GM12874 (cell line): Measurements from ENCODE around the gene ATRX.

Source experiments
- TF ChIP-seq, protein P1 (sequence below): IDR thresholded peaks from 2 replicates; pipeline ENCODE4 v1.5.1; 2011; ENCODE audit warnings: low read depth, mild to moderate bottlenecking, control low read depth, low read length, moderate library complexity; ENCODE audit not compliant: insufficient read depth

The ATRX gene

DNA sequence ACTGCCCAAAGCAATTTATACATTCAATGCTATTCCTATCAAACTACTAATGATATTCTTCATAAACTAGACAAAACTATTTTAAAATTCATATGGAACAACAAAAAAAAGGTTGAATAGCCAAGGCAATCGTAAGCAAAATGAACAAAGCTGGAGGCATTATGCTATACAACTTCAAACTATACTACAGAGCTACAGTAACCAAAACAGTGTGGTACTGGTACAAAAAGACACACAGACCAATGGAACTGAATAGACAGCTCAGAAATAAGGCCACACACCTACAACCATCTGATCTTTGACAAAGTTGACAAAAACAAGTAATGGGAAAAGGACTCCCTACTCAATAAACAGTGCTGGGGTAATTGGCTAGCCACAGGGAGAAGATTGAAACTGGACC is 271.8 kb downstream of the ATRX start:
- TF ChIP-seq, protein P1, sequence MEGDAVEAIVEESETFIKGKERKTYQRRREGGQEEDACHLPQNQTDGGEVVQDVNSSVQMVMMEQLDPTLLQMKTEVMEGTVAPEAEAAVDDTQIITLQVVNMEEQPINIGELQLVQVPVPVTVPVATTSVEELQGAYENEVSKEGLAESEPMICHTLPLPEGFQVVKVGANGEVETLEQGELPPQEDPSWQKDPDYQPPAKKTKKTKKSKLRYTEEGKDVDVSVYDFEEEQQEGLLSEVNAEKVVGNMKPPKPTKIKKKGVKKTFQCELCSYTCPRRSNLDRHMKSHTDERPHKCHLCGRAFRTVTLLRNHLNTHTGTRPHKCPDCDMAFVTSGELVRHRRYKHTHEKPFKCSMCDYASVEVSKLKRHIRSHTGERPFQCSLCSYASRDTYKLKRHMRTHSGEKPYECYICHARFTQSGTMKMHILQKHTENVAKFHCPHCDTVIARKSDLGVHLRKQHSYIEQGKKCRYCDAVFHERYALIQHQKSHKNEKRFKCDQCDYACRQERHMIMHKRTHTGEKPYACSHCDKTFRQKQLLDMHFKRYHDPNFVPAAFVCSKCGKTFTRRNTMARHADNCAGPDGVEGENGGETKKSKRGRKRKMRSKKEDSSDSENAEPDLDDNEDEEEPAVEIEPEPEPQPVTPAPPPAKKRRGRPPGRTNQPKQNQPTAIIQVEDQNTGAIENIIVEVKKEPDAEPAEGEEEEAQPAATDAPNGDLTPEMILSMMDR, result no peak

DNA sequence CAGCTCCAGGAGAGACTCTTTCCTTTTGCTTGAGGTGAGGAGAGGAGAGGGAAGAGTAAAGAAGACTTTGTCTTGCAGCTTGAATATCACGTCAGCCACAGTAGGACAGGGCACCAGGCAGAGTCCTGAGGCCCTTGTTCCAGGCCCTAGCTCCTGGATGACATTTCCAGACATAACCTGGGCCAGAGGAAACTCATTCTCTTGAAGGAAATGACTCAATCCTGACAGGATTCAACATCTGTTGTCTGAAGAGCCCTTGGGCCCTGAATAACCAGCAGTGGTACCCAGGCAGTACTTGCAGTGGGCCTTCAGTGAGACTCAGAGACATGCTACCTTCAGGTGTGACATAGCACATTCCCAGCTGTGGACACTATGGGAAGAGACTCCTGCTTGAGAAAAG is 276.0 kb downstream of the ATRX start:
- TF ChIP-seq, protein P1, result no peak

DNA sequence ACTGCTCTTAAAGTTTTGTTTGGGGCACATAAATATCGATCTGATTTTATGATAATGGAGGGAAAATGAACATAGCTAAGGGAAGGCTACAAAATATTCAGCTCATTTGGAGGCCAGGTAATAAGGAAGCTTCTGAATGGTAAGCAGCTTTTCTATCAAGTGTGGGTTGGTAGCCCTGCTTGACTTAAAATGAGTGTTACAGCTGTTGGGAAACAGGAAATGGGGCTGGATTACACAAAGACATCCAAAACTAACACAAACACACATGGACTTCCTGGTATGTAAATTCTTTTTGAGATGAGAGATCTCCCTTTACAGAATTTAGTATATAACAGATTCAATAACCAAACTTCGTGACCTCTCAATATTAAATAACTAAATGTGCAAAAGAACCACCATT is 280.8 kb downstream of the ATRX start:
- TF ChIP-seq, protein P1, result no peak

DNA sequence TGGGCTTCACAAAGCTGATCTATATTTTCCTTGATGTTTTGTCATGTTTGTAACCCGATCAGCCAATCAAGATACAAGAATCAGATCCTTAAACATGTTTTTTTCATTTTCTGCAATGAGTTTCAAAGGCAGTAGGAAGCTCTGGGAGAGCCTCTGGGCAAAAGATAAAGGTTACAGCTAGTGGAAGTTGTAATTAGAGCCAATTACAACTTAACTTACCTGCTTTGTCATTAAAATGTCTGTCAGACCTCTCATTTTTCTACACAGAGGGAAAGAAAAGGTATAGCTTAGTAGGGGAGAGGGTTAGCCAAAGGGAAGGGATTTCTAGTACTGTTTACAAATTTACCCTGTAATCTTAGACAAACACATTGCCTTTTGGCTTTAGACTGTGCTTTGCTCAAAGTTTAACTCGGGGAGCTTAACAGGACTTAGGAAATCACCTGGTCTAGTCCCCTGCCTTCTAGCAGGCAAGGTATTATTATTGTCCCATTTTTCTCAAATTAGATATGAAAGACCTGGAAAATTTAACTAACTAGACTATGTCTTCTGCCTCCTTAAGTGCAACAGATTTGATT is 283.0 kb downstream of the ATRX start:
- TF ChIP-seq, protein P1, result no peak

DNA sequence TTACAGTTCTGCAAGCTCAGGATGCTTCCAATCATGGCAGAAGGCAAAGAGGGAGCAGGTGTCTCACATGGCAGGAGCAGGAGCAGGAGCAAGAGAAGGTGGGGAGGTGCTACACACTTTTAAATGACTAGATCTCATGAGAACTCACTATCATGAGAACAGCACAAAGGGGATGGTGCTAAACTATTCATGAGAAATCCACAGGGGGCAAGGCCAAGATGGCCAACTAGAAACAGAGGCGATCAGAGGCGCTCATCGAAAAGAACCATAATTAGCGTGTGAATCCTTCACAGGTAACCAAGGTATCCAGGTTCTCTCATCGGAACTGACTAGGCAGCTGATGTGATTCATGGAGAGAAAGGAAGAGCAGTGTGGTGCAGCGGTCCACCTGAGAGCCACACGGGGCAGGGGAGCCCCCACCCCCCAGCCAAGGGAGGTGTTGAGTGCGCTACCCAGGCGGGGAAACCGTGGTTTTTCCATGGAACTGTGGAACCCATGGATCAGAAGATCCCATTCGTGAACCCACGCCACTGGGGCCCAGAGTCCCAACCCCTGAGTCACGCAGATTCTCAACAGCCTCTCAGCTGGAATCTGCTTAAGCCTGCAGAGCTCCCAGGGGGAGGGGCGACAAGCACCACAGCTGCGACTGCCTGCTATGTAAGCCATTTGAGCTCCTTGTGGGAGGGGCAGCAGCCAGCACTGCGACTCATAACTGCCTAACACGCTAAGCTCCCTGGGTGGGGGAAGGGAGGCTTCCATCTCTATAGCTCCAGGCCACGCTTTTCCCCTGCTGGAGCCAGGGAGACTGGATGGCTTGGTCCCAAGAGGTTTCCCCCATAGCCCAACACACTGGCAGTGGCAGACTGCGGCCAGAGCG is 292.1 kb downstream of the ATRX start:
- TF ChIP-seq, protein P1, result no peak

- TF ChIP-seq, protein P1, result no peak
These were observed 302.0 kb downstream of the ATRX start for GRCh38 chrX:77484045-77484444.

DNA sequence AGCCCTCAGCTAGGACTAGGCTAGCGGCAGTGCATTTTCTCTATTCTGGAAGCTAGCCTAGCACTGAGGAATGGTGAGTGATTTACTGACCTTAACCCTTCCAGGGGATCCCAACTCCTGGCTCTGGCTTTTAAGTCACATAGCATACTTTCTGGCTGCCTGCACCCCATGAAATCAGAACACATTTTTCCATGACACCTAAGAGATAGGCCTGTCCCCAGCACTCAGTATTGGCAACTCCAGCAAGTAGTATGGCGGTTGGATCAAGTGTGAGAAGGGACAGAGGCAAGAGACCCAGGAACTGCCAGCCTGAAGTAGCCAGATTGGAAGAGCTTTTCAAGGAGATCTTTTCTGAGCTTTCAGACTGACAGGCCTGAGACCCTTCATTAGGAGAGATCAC is 330.6 kb downstream of the ATRX start:
- TF ChIP-seq, protein P1, result no peak
